ENCODE measurements around the gene ZNF90.
A peak's percentile ranks its signal among the peaks of the same experiment; 100 is the strongest.
"Not testable (repeated sequence)": the region's sequence is repeated elsewhere in the genome, so short reads cannot be mapped to it uniquely, and the experiment has no call there.

The ZNF90 gene

GRCh38 chr19:20077791-20078463 lies at the start of gene ZNF90:
TSS of gene ZNF90 (plus strand) at chr19:20078000. CDS start at chr19:20078133, 133 bp downstream.
- peak; percentile 67 to 76 for DNase-seq (ENCODE audit: low read depth in 2 of 2)

GRCh38 chr19:20028611-20029010 lies 49.2 kb upstream of the ZNF90 start:
- no peak for DNase-seq (ENCODE audit: low read depth in 2 of 2)

GRCh38 chr19:20035935-20036334 lies 41.9 kb upstream of the ZNF90 start:
- no peak for DNase-seq (ENCODE audit: low read depth in 2 of 2)

- no peak for DNase-seq (ENCODE audit: low read depth in 2 of 2)
Observed at GRCh38 chr19:20038358-20039202, 39.2 kb upstream of the ZNF90 start.

- peak; percentile 89 to 91 for DNase-seq (ENCODE audit: low read depth in 2 of 2)
Observed at GRCh38 chr19:20039203-20039723, 38.5 kb upstream of the ZNF90 start, which contains the start of gene ZNF682. TSS of gene ZNF682 (minus strand) at chr19:20039505. CDS start at chr19:20039345, 160 bp downstream.

- no peak for DNase-seq (ENCODE audit: low read depth in 2 of 2)
Observed at GRCh38 chr19:20044663-20045062, 33.1 kb upstream of the ZNF90 start.

- DNase-seq (ENCODE audit: low read depth in 2 of 2): not testable (repeated sequence)
Observed at GRCh38 chr19:20045742-20046141, 32.1 kb upstream of the ZNF90 start.

- peak; percentile 41 to 59 for DNase-seq (ENCODE audit: low read depth in 2 of 2)
Observed at GRCh38 chr19:20051841-20052768, 25.7 kb upstream of the ZNF90 start.

GRCh38 chr19:20058738-20059137 lies 19.1 kb upstream of the ZNF90 start:
- not testable (repeated sequence) for DNase-seq (ENCODE audit: low read depth in 2 of 2)

GRCh38 chr19:20060282-20060681 lies 17.5 kb upstream of the ZNF90 start:
- DNase-seq (ENCODE audit: low read depth in 2 of 2): no peak

- no peak for DNase-seq (ENCODE audit: low read depth in 2 of 2)
Observed at GRCh38 chr19:20066861-20067260, 10.9 kb upstream of the ZNF90 start.

- no peak for DNase-seq (ENCODE audit: low read depth in 2 of 2)
Observed at GRCh38 chr19:20067943-20068342, 9.9 kb upstream of the ZNF90 start.

GRCh38 chr19:20068559-20068958 lies 9.2 kb upstream of the ZNF90 start:
- DNase-seq (ENCODE audit: low read depth in 2 of 2): not testable (repeated sequence)

GRCh38 chr19:20070691-20071090 lies 7.1 kb upstream of the ZNF90 start:
- no peak for DNase-seq (ENCODE audit: low read depth in 2 of 2)

- DNase-seq (ENCODE audit: low read depth in 2 of 2): no peak
Observed at GRCh38 chr19:20072936-20073335, 4.9 kb upstream of the ZNF90 start.

GRCh38 chr19:20078581-20079031 lies 806 bp downstream of the ZNF90 start:
- DNase-seq (ENCODE audit: low read depth in 2 of 2): no peak

- no peak for DNase-seq (ENCODE audit: low read depth in 2 of 2)
Observed at GRCh38 chr19:20079476-20079875, 1.7 kb downstream of the ZNF90 start.

GRCh38 chr19:20080656-20081055 lies 2.9 kb downstream of the ZNF90 start:
- DNase-seq (ENCODE audit: low read depth in 2 of 2): no peak

- DNase-seq (ENCODE audit: low read depth in 2 of 2): not testable (repeated sequence)
Observed at GRCh38 chr19:20082232-20082833, 4.5 kb downstream of the ZNF90 start.

- not testable (repeated sequence) for DNase-seq (ENCODE audit: low read depth in 2 of 2)
Observed at GRCh38 chr19:20082876-20083275, 5.1 kb downstream of the ZNF90 start.

GRCh38 chr19:20102097-20102496 lies 24.3 kb downstream of the ZNF90 start:
- DNase-seq (ENCODE audit: low read depth in 2 of 2): no peak
